ENCODE data around the gene NEUROD2.

DNA sequence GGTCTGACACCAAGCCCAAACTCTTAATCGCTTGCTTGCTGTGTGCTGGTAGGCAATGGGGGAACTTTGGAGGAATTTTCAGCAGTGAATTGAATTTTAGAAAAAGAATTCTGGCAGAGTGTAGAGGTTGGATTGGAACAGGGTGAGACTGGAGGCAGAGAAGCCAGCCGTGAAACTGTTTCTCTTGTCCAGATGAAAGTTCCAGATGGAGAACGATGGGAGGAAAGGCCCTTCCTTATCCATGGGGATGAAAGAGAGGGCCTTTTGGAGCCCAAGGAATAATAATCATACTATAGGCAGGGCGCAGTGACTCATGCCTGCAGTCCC, 26.0 kb downstream of the NEUROD2 start:
- TF ChIP-seq TAF1 (IDR thresholded peaks at IDR 0.05; ENCODE audit: borderline replicate concordance, low read depth, low read length) (no peak), POLR2AphosphoS5 (IDR thresholded peaks at IDR 0.05; ENCODE audit: low read depth, low read length) (no peak), POLR2A (IDR thresholded peaks at IDR 0.05; ENCODE audit: low read depth, low read length) (no peak)

Data from GM12892 (cell line).